HL-60 (cell line): ENCODE measurements around the gene TEC.

Source experiments
- DNase-seq, 2 experiments: peaks; one replicate each; pipeline ENCODE4 v3.0.0-alpha.2; 2010 to 2020; ENCODE audit warnings: low read depth in 1 of 2, low spot score in 1 of 2
- H3K27ac ChIP-seq: fragments of 250-450 bp; sonication (Bioruptor Pico); replicated peaks from 2 replicates; pipeline ENCODE4 v1.5.1; 2020; ENCODE audit warnings: mild to moderate bottlenecking, moderate library complexity
- H3K27me3 ChIP-seq: fragments of 250-450 bp; sonication (Bioruptor Pico); 2 replicates; pipeline ENCODE4 v1.5.1; 2021; ENCODE audit warnings: mild to moderate bottlenecking, moderate library complexity; ENCODE audit not compliant: insufficient read depth, poor library complexity, severe bottlenecking
- H3K4me3 ChIP-seq: replicated peaks from 2 replicates; pipeline ENCODE4 v1.5.1; 2011; ENCODE audit warnings: mild to moderate bottlenecking, control low read depth, low read length; ENCODE audit not compliant: insufficient read depth
- CTCF ChIP-seq: IDR thresholded peaks from one replicate; pipeline ENCODE4 v1.5.1; 2011; ENCODE audit warnings: low read length, control low read depth, inconsistent platforms; ENCODE audit not compliant: insufficient read depth
- GABPA ChIP-seq: IDR thresholded peaks from 2 replicates; pipeline ENCODE4 v1.6.1; 2012; ENCODE audit warnings: low read depth
- POLR2AphosphoS5 ChIP-seq: IDR thresholded peaks from 2 replicates; pipeline ENCODE4 v1.6.1; 2012; ENCODE audit warnings: low read depth
- REST ChIP-seq: IDR thresholded peaks from 2 replicates; pipeline ENCODE4 v1.6.1; 2012; ENCODE audit warnings: low read depth; ENCODE audit not compliant: insufficient replicate concordance
- SPI1 ChIP-seq: IDR thresholded peaks from 2 replicates; pipeline ENCODE4 v1.6.1; 2012; ENCODE audit warnings: low read depth, mild to moderate bottlenecking, borderline replicate concordance

The TEC gene

GRCh38 chr4:48093991-48094416 is 175.6 kb downstream of the TEC start:
- no peak overlapping the region for H3K4me3 ChIP-seq
- H3K27ac ChIP-seq, result no peak overlapping the region
- no peaks in the 10 kb centered on the region for H3K27me3 ChIP-seq
- TF ChIP-seq GABPA, result no peak
- no peak for TF ChIP-seq POLR2AphosphoS5
- no peak for TF ChIP-seq CTCF
- TF ChIP-seq SPI1, result no peak
- TF ChIP-seq REST, result no peak
- no peak for DNase-seq

- Histone ChIP-seq H3K27ac (no peak overlapping the region), H3K27me3 (no peaks in the 10 kb centered on the region), H3K4me3 (no peak overlapping the region)
- TF ChIP-seq SPI1, result no peak
- no peak for TF ChIP-seq POLR2AphosphoS5
- TF ChIP-seq CTCF, result no peak
- no peak for TF ChIP-seq REST
- TF ChIP-seq GABPA, result no peak
- DNase-seq, result no peak
These were observed 179.0 kb downstream of the TEC start for GRCh38 chr4:48090621-48091020.

- TF ChIP-seq GABPA, result no peak
- TF ChIP-seq SPI1, result no peak
- TF ChIP-seq CTCF, result no peak
- Histone ChIP-seq H3K4me3 (no peak overlapping the region), H3K27me3 (no peaks in the 10 kb centered on the region), H3K27ac (no peak overlapping the region)
- no peak for DNase-seq
These were observed 183.6 kb downstream of the TEC start for GRCh38 chr4:48085821-48086589.
